HG02870 (cell line): ENCODE results near the gene PCYT1B.
"Not testable (repeated sequence)": the region's sequence is repeated elsewhere in the genome, so short reads cannot be mapped to it uniquely, and the experiment has no call there.

ENCODE experiments used
- ATAC-seq: cut with Tn5 transposase; IDR thresholded peaks from one replicate; pipeline ENCODE4 v1.9.1; 2021; ENCODE audit warnings: mild to moderate bottlenecking, moderate library complexity; ENCODE audit not compliant: unreplicated experiment

Gene PCYT1B

GRCh38 chrX:24646745-24647182, 383 bp downstream of the PCYT1B start:
- ATAC-seq = peak; percentile 13

- no peak for ATAC-seq
Measured at GRCh38 chrX:24646006-24646405, 1.1 kb downstream of the PCYT1B start.

GRCh38 chrX:24643116-24643515, 4.0 kb downstream of the PCYT1B start:
- ATAC-seq = no peak

GRCh38 chrX:24629701-24630100, 17.4 kb downstream of the PCYT1B start:
- no peak for ATAC-seq

- no peak for ATAC-seq
Measured at GRCh38 chrX:24619647-24620046, 27.5 kb downstream of the PCYT1B start.

- no peak for ATAC-seq
Measured at GRCh38 chrX:24610516-24610915, 36.6 kb downstream of the PCYT1B start.

GRCh38 chrX:24607616-24608015, 39.5 kb downstream of the PCYT1B start:
- ATAC-seq = no peak

GRCh38 chrX:24605941-24606340, 41.2 kb downstream of the PCYT1B start:
- not testable (repeated sequence) for ATAC-seq

GRCh38 chrX:24603191-24603590, 44.0 kb downstream of the PCYT1B start:
- ATAC-seq = no peak

GRCh38 chrX:24601858-24602257, 45.3 kb downstream of the PCYT1B start:
- ATAC-seq = no peak

GRCh38 chrX:24594501-24594900, 52.6 kb downstream of the PCYT1B start:
- ATAC-seq = no peak

- no peak for ATAC-seq
Measured at GRCh38 chrX:24590111-24590510, 57.0 kb downstream of the PCYT1B start.

- ATAC-seq = no peak
Measured at GRCh38 chrX:24577091-24577490, 70.1 kb downstream of the PCYT1B start.

- no peak for ATAC-seq
Measured at GRCh38 chrX:24575496-24575895, 71.7 kb downstream of the PCYT1B start.

- no peak for ATAC-seq
Measured at GRCh38 chrX:24574743-24575142, 72.4 kb downstream of the PCYT1B start.

GRCh38 chrX:24567169-24567568, 80.0 kb downstream of the PCYT1B start:
- ATAC-seq = no peak

GRCh38 chrX:24566240-24566639, 80.9 kb downstream of the PCYT1B start:
- ATAC-seq = no peak

- no peak for ATAC-seq
Measured at GRCh38 chrX:24563291-24564010, 83.7 kb downstream of the PCYT1B start.

GRCh38 chrX:24561121-24561520, 86.0 kb downstream of the PCYT1B start:
- ATAC-seq = peak; percentile 72

GRCh38 chrX:24553011-24553410, 94.1 kb downstream of the PCYT1B start:
- ATAC-seq = no peak

- ATAC-seq = no peak
Measured at GRCh38 chrX:24550166-24550565, 97.0 kb downstream of the PCYT1B start.

GRCh38 chrX:24547961-24548360, 99.2 kb downstream of the PCYT1B start:
- ATAC-seq = no peak

GRCh38 chrX:24542756-24543155, 104.4 kb downstream of the PCYT1B start:
- no peak for ATAC-seq
